HG02973 (cell line): Measurements from ENCODE around the gene PPP1R12C.

Source experiments
- ATAC-seq: cut with Tn5 transposase; IDR thresholded peaks from one replicate; pipeline ENCODE4 v1.9.1; 2021; ENCODE audit warnings: moderate library complexity; ENCODE audit not compliant: unreplicated experiment

PPP1R12C gene

GRCh38 chr19:55146705-55147273 is 29.4 kb upstream of the PPP1R12C start:
- no peak for ATAC-seq

GRCh38 chr19:55146078-55146704 is 28.8 kb upstream of the PPP1R12C start:
- ATAC-seq, result no peak

- ATAC-seq, result no peak
Observed at GRCh38 chr19:55145232-55145631, 27.8 kb upstream of the PPP1R12C start.

GRCh38 chr19:55141696-55142095 is 24.3 kb upstream of the PPP1R12C start:
- ATAC-seq, result no peak

GRCh38 chr19:55137915-55138314 is 20.5 kb upstream of the PPP1R12C start:
- no peak for ATAC-seq

- ATAC-seq, result no peak
Observed at GRCh38 chr19:55136399-55137102, 19.1 kb upstream of the PPP1R12C start.

- ATAC-seq, result no peak
Observed at GRCh38 chr19:55134736-55135135, 17.3 kb upstream of the PPP1R12C start.

- no peak for ATAC-seq
Observed at GRCh38 chr19:55133639-55134444, 16.4 kb upstream of the PPP1R12C start.

- ATAC-seq, result no peak
Observed at GRCh38 chr19:55132453-55133129, 15.2 kb upstream of the PPP1R12C start.

GRCh38 chr19:55131421-55131820 is 14.0 kb upstream of the PPP1R12C start:
- no peak for ATAC-seq

GRCh38 chr19:55119053-55119452 is 1.6 kb upstream of the PPP1R12C start:
- no peak for ATAC-seq

GRCh38 chr19:55118401-55118991 is 1.1 kb upstream of the PPP1R12C start:
- no peak for ATAC-seq

GRCh38 chr19:55117663-55118391 is 390 bp upstream of the PPP1R12C start:
- peak; percentile 80 for ATAC-seq

GRCh38 chr19:55116232-55116858 is 1.1 kb downstream of the PPP1R12C start:
- ATAC-seq, result no peak

- ATAC-seq, result no peak
Observed at GRCh38 chr19:55115446-55116065, 1.9 kb downstream of the PPP1R12C start.

GRCh38 chr19:55114566-55115145 is 2.8 kb downstream of the PPP1R12C start:
- ATAC-seq, result no peak

- no peak for ATAC-seq
Observed at GRCh38 chr19:55113570-55114039, 3.8 kb downstream of the PPP1R12C start.

- ATAC-seq, result no peak
Observed at GRCh38 chr19:55112777-55113569, 4.5 kb downstream of the PPP1R12C start.
